Liver (tissue), 9 donors: ENCODE measurements around the gene ST3GAL4. TPM values are rescaled to one million over a fixed set of nuclear protein-coding genes. Genes with fewer than 3 reads are reported as not detected.
"Not testable (repeated sequence)": the region's sequence is repeated elsewhere in the genome, so short reads cannot be mapped to it uniquely, and the experiment has no call there.

Experiments
- DNase-seq: peaks from one replicate; pipeline ENCODE4 v3.0.0-alpha.2; 2017; ENCODE audit warnings: low spot score
- H3K27ac ChIP-seq, 2 donors: one replicate each; pipeline ENCODE4 v1.7.0; 2013; ENCODE audit warnings: inconsistent platforms in 2 of 2, low read length in 2 of 2, control low read depth in 1 of 2, low read depth in 1 of 2, mild to moderate bottlenecking in 1 of 2
- H3K27me3 ChIP-seq, 4 donors: one replicate each; pipeline versions ENCODE4 v1.6.1 to v1.7.0; 2013; ENCODE audit warnings: low read length in 3 of 4, inconsistent platforms in 1 of 4, mild to moderate bottlenecking in 1 of 4, moderate library complexity in 1 of 4; ENCODE audit not compliant: control insufficient read depth in 4 of 4, insufficient read depth in 4 of 4
- H3K36me3 ChIP-seq, 4 donors: one replicate each; pipeline versions ENCODE4 v1.6.1 to v1.7.0; 2013; ENCODE audit warnings: low read length in 3 of 4, mild to moderate bottlenecking in 3 of 4, low read depth in 1 of 4, moderate library complexity in 1 of 4; ENCODE audit not compliant: control insufficient read depth in 4 of 4, insufficient read depth in 3 of 4
- H3K4me1 ChIP-seq, 4 donors: one replicate each; pipeline versions ENCODE4 v1.6.1 to v1.7.0; 2013; ENCODE audit warnings: low read length in 3 of 4, mild to moderate bottlenecking in 3 of 4, moderate library complexity in 1 of 4; ENCODE audit not compliant: control insufficient read depth in 4 of 4, insufficient read depth in 4 of 4
- H3K4me3 ChIP-seq, 3 donors: one replicate each; pipeline versions ENCODE4 v1.6.1 to v1.7.0; 2013; ENCODE audit warnings: low read length in 3 of 3, control low read depth in 1 of 3, low read depth in 1 of 3, mild to moderate bottlenecking in 1 of 3
- H3K9ac ChIP-seq, 2 donors: one replicate each; pipeline ENCODE4 v1.7.0; 2013; ENCODE audit warnings: low read length in 2 of 2, mild to moderate bottlenecking in 2 of 2, moderate library complexity in 2 of 2, control low read depth in 1 of 2, low read depth in 1 of 2
- H3K9me3 ChIP-seq, 4 donors: one replicate each; pipeline versions ENCODE4 v1.6.1 to v1.7.0; 2013; ENCODE audit warnings: low read length in 3 of 4; ENCODE audit not compliant: control insufficient read depth in 4 of 4
- CTCF ChIP-seq: fragments of 150-350 bp; IDR thresholded peaks from 2 replicates; pipeline ENCODE4 v1.5.1; 2017; ENCODE audit warnings: improper control_type of control experiment, low read depth, low read length; ENCODE audit not compliant: missing input control
- EGR1 ChIP-seq, 2 donors: IDR thresholded peaks; 2 replicates each; pipeline ENCODE4 v1.6.1; 2016 to 2018; ENCODE audit warnings: antibody characterized with exemption in 2 of 2, low read depth in 2 of 2
- GABPA ChIP-seq, 2 donors: IDR thresholded peaks in 1 of 2; conservative IDR thresholded peaks in 1 of 2; 2 replicates each; pipeline ENCODE4 v1.6.1; 2016; ENCODE audit warnings: antibody characterized with exemption in 2 of 2, mild to moderate bottlenecking in 1 of 2, moderate library complexity in 1 of 2
- HNF4A ChIP-seq, 2 donors: conservative IDR thresholded peaks; 2 replicates each; pipeline ENCODE4 v1.6.1; 2016; ENCODE audit warnings: antibody characterized with exemption in 2 of 2, mild to moderate bottlenecking in 2 of 2
- HNF4G ChIP-seq: IDR thresholded peaks from 2 replicates; pipeline ENCODE4 v1.6.1; 2016; ENCODE audit warnings: antibody characterized with exemption
- JUND ChIP-seq, 2 donors: IDR thresholded peaks; 2 replicates each; pipeline ENCODE4 v1.6.1; 2016; ENCODE audit warnings: antibody characterized with exemption in 2 of 2
- NR2F2 ChIP-seq: IDR thresholded peaks from 2 replicates; pipeline ENCODE4 v1.6.1; 2016; ENCODE audit warnings: antibody characterized with exemption
- RAD21 ChIP-seq, 2 donors: IDR thresholded peaks; 2 replicates each; pipeline ENCODE4 v1.6.1; 2016; ENCODE audit warnings: antibody characterized with exemption in 2 of 2, mild to moderate bottlenecking in 2 of 2
- RXRA ChIP-seq, 2 donors: IDR thresholded peaks; 2 replicates each; pipeline ENCODE4 v1.6.1; 2017 to 2018; ENCODE audit warnings: antibody characterized with exemption in 2 of 2, mild to moderate bottlenecking in 1 of 2
- SP1 ChIP-seq: IDR thresholded peaks from 2 replicates; pipeline ENCODE4 v1.6.1; 2018; ENCODE audit warnings: antibody characterized with exemption, mild to moderate bottlenecking
- YY1 ChIP-seq: IDR thresholded peaks from 2 replicates; pipeline ENCODE4 v1.6.1; 2016; ENCODE audit warnings: antibody characterized with exemption, mild to moderate bottlenecking
- ZBTB33 ChIP-seq: IDR thresholded peaks from 2 replicates; pipeline ENCODE4 v1.6.1; 2016; ENCODE audit warnings: antibody characterized with exemption
- WGBS: extraction: QIAGEN DNeasy Blood & Tissue Kit; methylation state at CpG from one replicate; pipeline ENCODE4 v1.1.7; 2013; 5-methylcytosine and 5-hydroxymethylcytosine counted together
- polyA plus RNA-seq, 2 donors: library from polyadenylated mRNA; stranded (reverse) in 1 of 2; unstranded in 1 of 2; fragments of 200-250 nt in 1 of 2; fragments of >200 nt in 1 of 2; fragmentation: Nextera tagmentation in 1 of 2; extraction: Ambion mirVana in 1 of 2; gene quantifications; one replicate each; pipeline versions ENCODE4 v1.2.1 to v1.2.3, GENCODE V29; 2013 to 2015
- total RNA-seq, 2 donors: library from RNA; depleted of rRNA; stranded (reverse); fragments of >200 nt; gene quantifications; one replicate each; pipeline ENCODE4 v1.2.3, GENCODE V29; 2014
- TF ChIP-seq, protein P1 (sequence below): IDR thresholded peaks from 2 replicates; pipeline ENCODE4 v1.6.1; 2016; ENCODE audit warnings: antibody characterized with exemption
- TF ChIP-seq, protein P2 (sequence below): IDR thresholded peaks from 2 replicates; pipeline ENCODE4 v1.6.1; 2016; ENCODE audit warnings: antibody characterized with exemption
- donor health status: healthy.
- donor health status: healthy.
- donor health status: healthy.
- donor health status: healthy.
- donor health status: healthy.

ST3GAL4 gene
- total and polyA plus RNA-seq, 4 donors: 4.5 to 18.4 (median 10.6) TPM

DNA sequence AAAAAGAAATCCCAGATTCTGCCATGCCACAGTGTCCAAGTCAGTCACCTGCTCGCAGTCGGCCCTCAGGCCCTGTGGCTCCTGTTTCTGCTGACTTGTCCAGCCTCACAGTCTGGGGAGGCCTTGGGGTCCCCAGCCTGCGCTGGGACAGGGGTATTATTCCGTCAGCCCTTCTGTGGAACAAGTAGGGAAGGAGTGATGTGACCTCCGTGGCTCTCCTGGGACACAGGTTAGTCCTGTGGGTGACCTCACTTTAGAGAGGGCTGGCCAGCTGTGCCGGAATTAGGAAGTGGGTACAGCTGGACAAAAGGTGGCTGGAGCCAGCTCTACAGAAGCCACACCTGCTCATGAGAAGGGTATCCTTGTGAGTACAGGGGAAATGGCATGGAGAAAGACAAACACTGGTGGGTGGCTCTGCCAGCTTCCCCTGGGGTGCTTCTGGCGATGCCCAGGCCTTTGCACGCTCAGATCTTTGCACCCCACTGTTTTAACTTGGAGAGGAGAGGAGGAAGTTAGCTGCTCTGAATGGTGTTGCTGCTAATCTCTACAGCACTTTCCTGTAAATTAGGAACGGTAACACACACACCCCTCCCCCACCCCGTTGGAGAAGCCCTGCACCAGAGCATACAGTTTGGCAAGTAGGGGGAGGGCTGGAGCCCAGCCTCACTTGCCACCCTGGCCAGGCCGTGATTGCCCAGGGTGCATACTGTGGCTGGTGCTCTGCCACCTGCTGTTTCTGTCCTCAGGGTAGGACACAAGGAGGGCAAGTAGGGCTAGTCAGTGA, 13.0 kb downstream of the ST3GAL4 start:
- not testable (repeated sequence) for H3K27me3 ChIP-seq, H3K9ac ChIP-seq, H3K36me3 ChIP-seq, H3K4me3 ChIP-seq, DNase-seq, H3K9me3 ChIP-seq
- TF ChIP-seq SP1 (peak; percentile 38), RXRA (IDR thresholded peaks at IDR 0.05) (peak; percentile 25 to 35), RAD21 (IDR thresholded peaks at IDR 0.05) (peak; percentile 31 to 46), CTCF (peak; percentile 4)
- Histone ChIP-seq H3K4me1 (peaks cover 17 to 47% (median 33%) of the 10 kb centered on the region in 4 donors), H3K27ac (peak overlapping the region; percentile 65 to 72)
- 50% methylated on average over 11 of the region's 11 CpGs for WGBS

- peaks cover 19 to 51% (median 33%) of the 10 kb centered on the region in 4 donors for H3K4me1 ChIP-seq
- H3K27me3 ChIP-seq: no peaks in the 10 kb centered on the region
- H3K4me3 ChIP-seq: no peak overlapping the region
- TF ChIP-seq HNF4G (no peak), NR2F2 (peak; percentile 82), YY1 (peak; percentile 42), RAD21 (IDR thresholded peaks at IDR 0.05) (peak in 1 of 2 donors; percentile 48), CTCF (no peak), JUND (IDR thresholded peaks at IDR 0.05) (peak in 1 of 2 donors; percentile 17), HNF4A (conservative IDR thresholded peaks at IDR 0.05) (peak; percentile 64 to 72), ZBTB33 (no peak), SP1 (peak; percentile 50), RXRA (IDR thresholded peaks at IDR 0.05) (peak; percentile 58 to 72), EGR1 (IDR thresholded peaks at IDR 0.05; ENCODE audit: low read depth in 2 of 2) (peak in 1 of 2 donors; percentile 53), GABPA (IDR thresholded peaks at IDR 0.05 in 1 of 2, conservative IDR thresholded peaks at IDR 0.05 in 1 of 2) (no peak)
- TF ChIP-seq, protein P1, sequence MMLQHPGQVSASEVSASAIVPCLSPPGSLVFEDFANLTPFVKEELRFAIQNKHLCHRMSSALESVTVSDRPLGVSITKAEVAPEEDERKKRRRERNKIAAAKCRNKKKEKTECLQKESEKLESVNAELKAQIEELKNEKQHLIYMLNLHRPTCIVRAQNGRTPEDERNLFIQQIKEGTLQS: no peak
- TF ChIP-seq, protein P2, sequence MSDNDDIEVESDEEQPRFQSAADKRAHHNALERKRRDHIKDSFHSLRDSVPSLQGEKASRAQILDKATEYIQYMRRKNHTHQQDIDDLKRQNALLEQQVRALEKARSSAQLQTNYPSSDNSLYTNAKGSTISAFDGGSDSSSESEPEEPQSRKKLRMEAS: peak; percentile 55
- no peaks in the 10 kb centered on the region for H3K9me3 ChIP-seq
- 43% methylated on average over 3 of the region's 3 CpGs for WGBS
- H3K9ac ChIP-seq: no peak overlapping the region
- H3K27ac ChIP-seq: peak overlapping the region; percentile 60 to 65
- no peak for DNase-seq
- H3K36me3 ChIP-seq: no peaks in the 10 kb centered on the region
Observed at GRCh38 chr11:126370016-126370415, 14.5 kb downstream of the ST3GAL4 start.
